Neuron (in vitro differentiated cells): ENCODE results near the gene SPOP.

Experiments
- H2AFZ ChIP-seq: one replicate; pipeline ENCODE4 v1.6.1; 2013; ENCODE audit warnings: low read depth, mild to moderate bottlenecking, inconsistent platforms, low read length, moderate library complexity
- H3K27me3 ChIP-seq: one replicate; pipeline ENCODE4 v1.6.1; 2013; ENCODE audit warnings: low read length; ENCODE audit not compliant: insufficient read depth
- H3K36me3 ChIP-seq: one replicate; pipeline ENCODE4 v1.6.1; 2013; ENCODE audit warnings: low read length; ENCODE audit not compliant: insufficient read depth
- H3K4me1 ChIP-seq: one replicate; pipeline ENCODE4 v1.6.1; 2013; ENCODE audit warnings: low read length; ENCODE audit not compliant: insufficient read depth
- H3K4me3 ChIP-seq: 2 replicates; pipeline ENCODE4 v1.5.1; 2013; ENCODE audit warnings: mild to moderate bottlenecking, low read length, moderate library complexity
- H3K9me3 ChIP-seq: one replicate; pipeline ENCODE4 v1.6.1; 2013; ENCODE audit warnings: low read length

The SPOP gene

DNA sequence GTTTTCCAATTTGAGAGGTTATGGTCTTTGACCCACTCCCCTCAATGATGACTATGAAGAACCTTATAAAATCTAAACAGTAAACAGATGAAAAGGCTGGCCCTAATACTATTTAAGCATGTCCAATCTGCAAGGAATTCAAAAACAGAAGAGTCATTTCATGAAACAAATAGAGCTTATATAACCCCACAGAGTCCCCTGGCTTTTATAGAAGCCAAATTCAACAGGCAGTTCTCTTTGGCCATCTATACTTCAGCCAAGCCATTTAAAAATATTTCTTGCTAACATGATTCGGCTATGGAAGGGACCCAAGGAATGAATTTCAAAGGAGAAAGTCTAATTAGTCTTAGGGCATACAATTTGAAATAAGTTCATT lies 43.4 kb downstream of the SPOP start:
- Histone ChIP-seq H3K4me3 (no peak overlapping the region), H3K36me3 (no peaks in the 10 kb centered on the region), H3K27me3 (no peaks in the 10 kb centered on the region), H3K9me3 (no peaks in the 10 kb centered on the region), H3K4me1 (no peaks in the 10 kb centered on the region), H2AFZ (no peak overlapping the region)

- Histone ChIP-seq H2AFZ (no peak overlapping the region), H3K27me3 (no peaks in the 10 kb centered on the region), H3K4me1 (no peaks in the 10 kb centered on the region), H3K36me3 (no peaks in the 10 kb centered on the region), H3K4me3 (no peak overlapping the region), H3K9me3 (no peaks in the 10 kb centered on the region)
Measured at GRCh38 chr17:49633762-49634484, 44.0 kb downstream of the SPOP start.

DNA sequence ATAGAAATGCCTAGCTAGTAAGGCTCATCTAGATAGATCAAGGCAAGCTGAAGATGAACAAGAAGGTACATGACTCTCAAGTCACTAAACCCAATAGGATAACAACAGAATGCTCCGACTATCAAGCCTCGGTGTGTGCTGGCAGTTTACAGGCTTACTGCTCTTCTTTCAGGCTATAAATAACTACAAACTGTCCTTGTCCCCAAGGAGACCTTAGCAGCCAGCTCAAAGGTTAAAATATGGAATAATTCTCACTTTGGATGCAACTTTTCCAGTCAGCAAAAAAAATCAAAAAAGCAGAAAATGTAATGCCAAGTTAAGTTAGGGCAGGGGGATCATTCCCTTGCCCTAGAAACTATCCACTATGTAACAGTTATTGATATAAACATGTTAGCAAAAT lies 44.6 kb downstream of the SPOP start:
- Histone ChIP-seq H3K4me1 (no peaks in the 10 kb centered on the region), H2AFZ (no peak overlapping the region), H3K27me3 (no peaks in the 10 kb centered on the region), H3K36me3 (no peaks in the 10 kb centered on the region), H3K9me3 (no peaks in the 10 kb centered on the region), H3K4me3 (no peak overlapping the region)

- Histone ChIP-seq H3K36me3 (no peaks in the 10 kb centered on the region), H2AFZ (no peak overlapping the region), H3K4me1 (no peaks in the 10 kb centered on the region), H3K4me3 (no peak overlapping the region), H3K9me3 (no peaks in the 10 kb centered on the region), H3K27me3 (no peaks in the 10 kb centered on the region)
Measured at GRCh38 chr17:49632201-49632600, 45.7 kb downstream of the SPOP start.

DNA sequence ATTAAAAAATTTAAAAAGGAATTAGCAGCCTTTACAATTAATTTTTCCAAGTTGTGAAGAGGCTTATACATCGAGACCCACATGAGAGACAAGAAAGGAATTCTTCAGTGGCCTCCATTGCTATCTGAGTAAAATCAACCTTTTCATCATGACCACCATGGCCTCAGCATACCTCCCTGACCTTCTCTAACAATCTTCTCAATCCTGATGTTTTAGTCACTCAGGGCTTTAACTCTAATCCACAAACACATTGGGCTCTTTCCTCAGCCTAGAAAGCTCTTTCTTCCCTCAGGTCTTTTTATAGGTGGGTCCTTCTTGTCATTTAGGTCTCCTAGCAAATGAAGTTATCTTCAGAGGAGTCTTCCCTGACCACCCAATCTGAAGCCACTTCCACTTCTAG lies 46.4 kb downstream of the SPOP start:
- Histone ChIP-seq H3K4me1 (no peaks in the 10 kb centered on the region), H2AFZ (no peak overlapping the region), H3K9me3 (no peaks in the 10 kb centered on the region), H3K27me3 (no peaks in the 10 kb centered on the region), H3K36me3 (no peaks in the 10 kb centered on the region), H3K4me3 (no peak overlapping the region)

GRCh38 chr17:49630113-49630900 lies 47.6 kb downstream of the SPOP start:
- Histone ChIP-seq H3K36me3 (no peaks in the 10 kb centered on the region), H3K4me3 (no peak overlapping the region), H3K9me3 (no peaks in the 10 kb centered on the region), H3K4me1 (no peaks in the 10 kb centered on the region), H2AFZ (no peak overlapping the region), H3K27me3 (no peaks in the 10 kb centered on the region)

GRCh38 chr17:49629447-49629846 lies 48.5 kb downstream of the SPOP start:
- Histone ChIP-seq H3K4me1 (no peaks in the 10 kb centered on the region), H3K4me3 (no peak overlapping the region)

DNA sequence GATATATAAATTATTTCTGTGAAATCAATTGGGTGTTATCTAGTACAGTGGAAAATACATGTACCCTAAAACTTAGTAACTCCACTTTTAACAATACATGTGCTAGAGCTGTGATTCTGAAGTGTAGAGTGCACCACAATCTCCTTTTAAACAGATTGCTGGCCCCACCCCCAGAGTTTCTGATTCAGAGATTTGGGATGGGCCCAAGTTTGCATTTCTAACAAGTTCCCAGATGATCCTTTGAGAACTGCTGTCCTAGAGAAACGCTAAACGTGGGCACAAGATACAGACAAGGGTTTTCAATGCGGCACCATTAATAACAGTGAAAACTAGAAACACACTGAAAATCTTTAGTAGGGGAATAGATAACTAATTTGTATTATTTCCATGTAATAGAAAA lies 53.0 kb downstream of the SPOP start:
- Histone ChIP-seq H3K27me3 (no peaks in the 10 kb centered on the region), H3K9me3 (no peaks in the 10 kb centered on the region), H3K4me3 (no peak overlapping the region), H2AFZ (no peak overlapping the region), H3K4me1 (no peaks in the 10 kb centered on the region), H3K36me3 (peaks cover 22% of the 10 kb centered on the region)

More at GRCh38 chr17:49629447-49629846, 48.5 kb downstream of the SPOP start:
- Histone ChIP-seq H3K27me3 (no peaks in the 10 kb centered on the region), H2AFZ (no peak overlapping the region), H3K9me3 (no peaks in the 10 kb centered on the region), H3K36me3 (no peaks in the 10 kb centered on the region)

DNA sequence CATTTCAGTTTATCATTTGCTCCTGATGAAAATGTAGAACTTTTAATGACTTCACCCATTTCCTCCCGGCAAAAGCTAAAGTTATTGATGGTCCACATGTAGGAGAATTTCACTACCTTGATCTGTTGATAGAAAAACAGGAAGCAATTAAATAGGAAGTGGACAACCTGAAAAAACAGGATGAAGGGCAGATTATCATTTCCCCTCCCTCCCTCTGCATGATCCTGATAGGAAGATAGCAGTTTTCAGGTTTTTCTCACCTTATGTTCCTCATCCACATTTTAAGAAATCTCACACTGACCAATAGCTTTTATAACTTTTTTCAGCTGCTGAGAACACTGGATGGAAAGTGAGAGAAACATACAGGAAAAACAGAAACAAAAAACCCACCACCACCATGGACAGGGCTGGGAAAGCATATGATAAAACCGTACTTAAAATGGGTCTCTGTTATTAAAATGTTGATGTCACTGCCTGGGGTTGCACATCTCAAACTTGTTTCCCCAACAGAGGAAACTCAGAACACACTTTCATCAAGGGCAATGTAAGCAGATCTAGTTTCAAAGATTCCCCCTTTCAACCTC lies 55.9 kb downstream of the SPOP start:
- Histone ChIP-seq H3K4me1 (no peaks in the 10 kb centered on the region), H3K9me3 (no peaks in the 10 kb centered on the region), H3K27me3 (no peaks in the 10 kb centered on the region), H3K4me3 (no peak overlapping the region), H2AFZ (no peak overlapping the region), H3K36me3 (peaks cover 43% of the 10 kb centered on the region)

GRCh38 chr17:49621420-49621819 lies 56.5 kb downstream of the SPOP start:
- H3K27me3 ChIP-seq, result no peaks in the 10 kb centered on the region
- no peak overlapping the region for H3K4me3 ChIP-seq
- peaks cover 49% of the 10 kb centered on the region for H3K36me3 ChIP-seq
- H2AFZ ChIP-seq, result no peak overlapping the region
- no peaks in the 10 kb centered on the region for H3K4me1 ChIP-seq
- H3K9me3 ChIP-seq, result no peaks in the 10 kb centered on the region

GRCh38 chr17:49618028-49618611 lies 59.8 kb downstream of the SPOP start:
- Histone ChIP-seq H3K36me3 (peaks cover 57% of the 10 kb centered on the region), H2AFZ (no peak overlapping the region)

GRCh38 chr17:49616601-49617131 lies 61.2 kb downstream of the SPOP start:
- no peaks in the 10 kb centered on the region for H3K9me3 ChIP-seq
- H3K27me3 ChIP-seq, result no peaks in the 10 kb centered on the region
- H3K36me3 ChIP-seq, result peaks cover 62% of the 10 kb centered on the region
- H3K4me3 ChIP-seq, result no peak overlapping the region
- no peaks in the 10 kb centered on the region for H3K4me1 ChIP-seq
- H2AFZ ChIP-seq, result no peak overlapping the region

More at GRCh38 chr17:49618028-49618611, 59.8 kb downstream of the SPOP start:
- H3K4me1 ChIP-seq, result no peaks in the 10 kb centered on the region
- no peaks in the 10 kb centered on the region for H3K9me3 ChIP-seq
- no peaks in the 10 kb centered on the region for H3K27me3 ChIP-seq
- H3K4me3 ChIP-seq, result no peak overlapping the region

DNA sequence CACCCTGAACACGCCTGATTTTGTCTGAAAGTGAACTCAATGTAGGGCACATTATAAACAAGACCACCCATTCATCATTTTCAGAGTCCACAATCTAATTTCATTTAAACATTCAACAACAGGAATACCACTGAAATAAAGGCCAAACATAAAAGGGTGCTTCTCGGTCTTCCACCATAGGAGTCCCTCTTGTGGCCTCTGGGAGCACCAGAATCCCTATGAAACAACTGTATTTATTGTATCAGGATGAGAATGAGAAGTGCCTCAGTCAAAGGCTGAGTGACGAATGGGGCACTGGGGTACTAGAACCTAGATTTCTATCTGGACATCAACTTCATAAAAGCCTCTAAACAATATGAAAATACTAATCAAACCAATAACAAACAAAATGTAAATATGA lies 61.8 kb downstream of the SPOP start:
- Histone ChIP-seq H3K4me3 (no peak overlapping the region), H2AFZ (no peak overlapping the region), H3K36me3 (peaks cover 60% of the 10 kb centered on the region), H3K27me3 (no peaks in the 10 kb centered on the region), H3K9me3 (no peaks in the 10 kb centered on the region), H3K4me1 (no peaks in the 10 kb centered on the region)
